A673 (cell line): ENCODE measurements around the gene BANK1. TPM values are rescaled to one million over a fixed set of nuclear protein-coding genes. Genes with fewer than 3 reads are reported as not detected.

Source experiments
- BruUV-seq: library from RNA; stranded (reverse); fragments of 400-500 nt; replicated peaks from 2 replicates; lab custom pipeline; 2021; lab: Mats Ljungman, UMichigan
- CTCF ChIA-PET: fragments of 300-600 bp; sonication (Branson Sonifier 250); formaldehyde crosslinking; loops from one replicate; lab custom pipeline; 2022; ENCODE audit warnings: antibody characterized with exemption; lab: Charles Lee
- POLR2A ChIA-PET: fragments of 300-600 bp; sonication (Branson Sonifier 250); formaldehyde crosslinking; loops from one replicate; lab custom pipeline; 2022; ENCODE audit warnings: antibody characterized with exemption; ENCODE audit not compliant: low non-redundant PET; lab: Charles Lee
- DNase-seq: peaks from one replicate; pipeline ENCODE4 v3.0.0-alpha.2; 2015; ENCODE audit warnings: low spot score
- H3K27ac ChIP-seq: fragments of 200-600 bp; sonication (generic); 2 replicates; pipeline ENCODE4 v1.5.1; 2016; ENCODE audit warnings: mixed run types, low read depth, mild to moderate bottlenecking, mixed read lengths, antibody characterized with exemption, low read length; ENCODE audit not compliant: poor library complexity, severe bottlenecking
- H3K27me3 ChIP-seq: fragments of 200-600 bp; sonication (generic); replicated peaks from 2 replicates; pipeline ENCODE4 v1.6.1; 2017; ENCODE audit warnings: mixed run types, low read depth, mild to moderate bottlenecking, mixed read lengths, antibody characterized with exemption, low read length; ENCODE audit not compliant: insufficient read depth, poor library complexity
- H3K36me3 ChIP-seq: fragments of 200-600 bp; sonication (generic); 2 replicates; pipeline ENCODE4 v1.6.1; 2016; ENCODE audit warnings: mixed run types, mild to moderate bottlenecking, mixed read lengths, antibody characterized with exemption, low read length; ENCODE audit not compliant: insufficient read depth, poor library complexity, severe bottlenecking
- H3K4me1 ChIP-seq: fragments of 200-600 bp; sonication (generic); 2 replicates; pipeline ENCODE4 v1.6.1; 2017; ENCODE audit warnings: mixed run types, mild to moderate bottlenecking, mixed read lengths, antibody characterized with exemption, low read length; ENCODE audit not compliant: insufficient read depth, poor library complexity, severe bottlenecking
- H3K4me3 ChIP-seq: fragments of 200-600 bp; sonication (generic); 2 replicates; pipeline ENCODE4 v1.5.1; 2016; ENCODE audit warnings: low read depth, mixed run types, mild to moderate bottlenecking, mixed read lengths, low read length; ENCODE audit not compliant: poor library complexity, severe bottlenecking
- H3K9me3 ChIP-seq: fragments of 200-600 bp; sonication (generic); 2 replicates; pipeline ENCODE4 v1.6.1; 2016; ENCODE audit warnings: mixed run types, low read depth, mild to moderate bottlenecking, mixed read lengths, antibody characterized with exemption, low read length; ENCODE audit not compliant: poor library complexity, severe bottlenecking
- EZH2 ChIP-seq: fragments of 200-600 bp; sonication (generic); IDR thresholded peaks from 2 replicates; pipeline ENCODE4 v1.6.1; 2017; ENCODE audit warnings: borderline replicate concordance, low read depth, mild to moderate bottlenecking, mixed read lengths, antibody characterized with exemption, low read length; ENCODE audit not compliant: poor library complexity, severe bottlenecking
- intact Hi-C: fragments of 100-400 bp; cut with micrococcal nuclease; formaldehyde crosslinking; loops from one replicate; pipeline ENCODE4 v1.10.0; 2022; ENCODE audit not compliant: unreplicated experiment
- total RNA-seq: library from RNA; stranded (reverse); gene quantifications from 2 replicates; pipeline ENCODE4 v1.2.3, GENCODE V29; 2021
- TF ChIP-seq, protein P1 (sequence below): fragments of 300-800, 200-600 bp; sonication (generic); conservative IDR thresholded peaks from 2 replicates; pipeline ENCODE4 v1.5.1; 2017; ENCODE audit warnings: low read depth, mild to moderate bottlenecking, antibody characterized with exemption, low read length, moderate library complexity, mixed read lengths

The BANK1 gene
- total RNA-seq, 1 experiment from 2014 or later, result not detected

DNA sequence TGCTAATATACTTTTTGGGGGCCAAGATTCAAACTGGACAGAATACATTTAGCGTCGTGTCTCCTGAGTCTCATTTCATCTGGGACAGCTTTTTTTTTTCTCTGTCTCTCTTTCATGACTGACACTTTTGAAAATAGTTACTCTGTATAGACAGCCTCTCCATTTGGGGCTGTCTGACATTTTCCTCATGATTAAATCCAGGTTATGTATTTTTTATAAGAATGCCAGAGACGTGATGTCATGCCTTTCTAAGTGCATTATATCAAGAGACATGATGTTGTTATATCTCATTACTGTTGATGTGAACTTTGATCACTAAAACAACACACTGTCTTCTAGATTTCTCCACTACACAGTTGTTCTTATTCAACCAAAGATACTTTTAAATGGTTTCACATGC lies 199.0 kb downstream of the BANK1 start:
- Histone ChIP-seq H3K4me3 (no peak overlapping the region), H3K27ac (no peak overlapping the region), H3K36me3 (no peaks in the 10 kb centered on the region), H3K27me3 (no peaks in the 10 kb centered on the region), H3K9me3 (no peaks in the 10 kb centered on the region), H3K4me1 (no peaks in the 10 kb centered on the region)
- ChIA-PET CTCF (no interaction called here), POLR2A (interaction anchor here (0.6 kb wide), 2 partner anchors 17 to 27 kb away, joined by 4 to 7 read pairs; no protein-coding TSS in a partner anchor)
- no peak for TF ChIP-seq EZH2
- TF ChIP-seq, protein P1, sequence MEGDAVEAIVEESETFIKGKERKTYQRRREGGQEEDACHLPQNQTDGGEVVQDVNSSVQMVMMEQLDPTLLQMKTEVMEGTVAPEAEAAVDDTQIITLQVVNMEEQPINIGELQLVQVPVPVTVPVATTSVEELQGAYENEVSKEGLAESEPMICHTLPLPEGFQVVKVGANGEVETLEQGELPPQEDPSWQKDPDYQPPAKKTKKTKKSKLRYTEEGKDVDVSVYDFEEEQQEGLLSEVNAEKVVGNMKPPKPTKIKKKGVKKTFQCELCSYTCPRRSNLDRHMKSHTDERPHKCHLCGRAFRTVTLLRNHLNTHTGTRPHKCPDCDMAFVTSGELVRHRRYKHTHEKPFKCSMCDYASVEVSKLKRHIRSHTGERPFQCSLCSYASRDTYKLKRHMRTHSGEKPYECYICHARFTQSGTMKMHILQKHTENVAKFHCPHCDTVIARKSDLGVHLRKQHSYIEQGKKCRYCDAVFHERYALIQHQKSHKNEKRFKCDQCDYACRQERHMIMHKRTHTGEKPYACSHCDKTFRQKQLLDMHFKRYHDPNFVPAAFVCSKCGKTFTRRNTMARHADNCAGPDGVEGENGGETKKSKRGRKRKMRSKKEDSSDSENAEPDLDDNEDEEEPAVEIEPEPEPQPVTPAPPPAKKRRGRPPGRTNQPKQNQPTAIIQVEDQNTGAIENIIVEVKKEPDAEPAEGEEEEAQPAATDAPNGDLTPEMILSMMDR, result no peak
- DNase-seq, result no peak
- no TSS peak for BruUV-seq
- intact Hi-C loops, result no loop called here

DNA sequence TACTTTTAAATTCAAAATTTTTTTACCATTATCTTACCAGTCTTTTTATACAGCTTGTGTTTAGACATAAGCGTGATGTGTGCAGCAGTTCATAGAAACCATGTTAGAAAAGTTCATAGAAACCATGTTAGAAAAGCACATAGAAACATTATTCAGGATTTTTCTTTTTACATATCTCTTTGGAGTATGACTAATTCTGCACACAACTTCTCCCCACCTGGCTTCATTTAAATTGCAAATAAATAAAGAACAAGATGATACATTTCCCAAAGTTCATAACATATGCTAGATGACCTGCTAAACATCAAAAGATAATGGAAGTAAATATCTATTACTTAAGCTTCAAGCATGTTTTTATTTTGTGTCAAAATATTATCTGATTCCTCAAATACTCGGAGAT lies 201.9 kb downstream of the BANK1 start:
- H3K4me3 ChIP-seq, result no peak overlapping the region
- TF ChIP-seq, protein P1, result no peak
- no peak for TF ChIP-seq EZH2
- BruUV-seq, result no TSS peak
- intact Hi-C loops, result no loop called here
- no peak for DNase-seq
- CTCF ChIA-PET, result no interaction called here
- H3K4me1 ChIP-seq, result no peaks in the 10 kb centered on the region
- H3K27ac ChIP-seq, result no peak overlapping the region
- H3K36me3 ChIP-seq, result no peaks in the 10 kb centered on the region
- no peaks in the 10 kb centered on the region for H3K27me3 ChIP-seq
- POLR2A ChIA-PET, result no interaction called here
- H3K9me3 ChIP-seq, result no peaks in the 10 kb centered on the region

DNA sequence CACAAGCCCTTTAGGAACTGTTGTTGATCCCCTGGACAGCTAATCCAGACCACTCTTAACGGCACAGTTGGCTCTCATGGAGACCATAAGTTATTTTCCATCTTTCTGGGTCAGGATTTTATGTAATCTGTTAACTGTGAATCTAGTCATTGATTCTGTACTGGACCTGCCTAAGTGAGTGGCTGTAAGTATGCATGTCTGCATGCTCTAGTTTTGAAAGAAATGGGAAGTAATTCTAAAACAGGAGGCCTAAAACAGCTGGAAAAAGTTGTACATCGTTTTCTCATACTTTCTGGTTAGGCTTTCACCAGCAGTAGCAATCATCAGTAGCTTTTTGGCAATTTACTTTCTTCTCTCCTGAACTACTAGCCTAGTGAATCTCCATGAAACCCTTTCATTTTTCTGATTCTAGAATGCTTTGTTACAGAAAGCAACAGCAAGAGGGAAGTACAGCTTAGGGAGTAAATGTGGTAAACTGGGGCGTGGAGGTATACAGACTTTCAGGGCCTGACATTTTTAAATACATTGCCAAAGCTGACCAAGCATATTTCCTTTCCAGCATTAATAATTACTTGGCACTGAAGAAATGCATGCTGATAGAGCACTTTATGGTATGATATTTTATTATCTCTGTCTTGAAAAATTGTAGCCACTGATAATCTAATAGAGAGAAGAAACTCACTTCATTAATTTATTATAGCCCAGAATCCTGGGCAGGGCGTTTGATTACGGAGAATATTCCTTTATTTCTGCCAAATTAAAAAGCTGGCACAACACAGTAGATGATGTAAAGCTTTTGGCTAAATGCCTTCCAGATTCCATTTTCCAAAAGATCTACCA lies 202.7 kb downstream of the BANK1 start:
- DNase-seq, result no peak
- H3K9me3 ChIP-seq, result no peaks in the 10 kb centered on the region
- ChIA-PET POLR2A (no interaction called here), CTCF (no interaction called here)
- H3K27ac ChIP-seq, result no peak overlapping the region
- H3K36me3 ChIP-seq, result no peaks in the 10 kb centered on the region
- intact Hi-C loops, result no loop called here
- H3K4me1 ChIP-seq, result no peaks in the 10 kb centered on the region
- no peak for TF ChIP-seq EZH2
- TF ChIP-seq, protein P1, result no peak
- H3K4me3 ChIP-seq, result no peak overlapping the region
- H3K27me3 ChIP-seq, result no peaks in the 10 kb centered on the region
- no TSS peak for BruUV-seq
